Fibroblast of pulmonary artery (primary cell): ENCODE results near the gene NDUFAB1.
A peak's percentile ranks its signal among the peaks of the same experiment; 100 is the strongest.
"Not testable (repeated sequence)": the region's sequence is repeated elsewhere in the genome, so short reads cannot be mapped to it uniquely, and the experiment has no call there.

ENCODE experiments used
- DNase-seq: peaks from one replicate; pipeline ENCODE4 v3.0.0-alpha.2; 2010; ENCODE audit warnings: low read depth
- H3K4me3 ChIP-seq: replicated peaks from 2 replicates; pipeline ENCODE4 v1.5.1; 2011; ENCODE audit warnings: low read depth, mild to moderate bottlenecking, control low read depth, low read length, moderate library complexity
- TF ChIP-seq, protein P1 (sequence below): IDR thresholded peaks from 2 replicates; pipeline ENCODE4 v1.5.1; 2011; ENCODE audit warnings: mild to moderate bottlenecking, control low read depth, low read length, inconsistent platforms; ENCODE audit errors: missing control alignments

Gene NDUFAB1

DNA sequence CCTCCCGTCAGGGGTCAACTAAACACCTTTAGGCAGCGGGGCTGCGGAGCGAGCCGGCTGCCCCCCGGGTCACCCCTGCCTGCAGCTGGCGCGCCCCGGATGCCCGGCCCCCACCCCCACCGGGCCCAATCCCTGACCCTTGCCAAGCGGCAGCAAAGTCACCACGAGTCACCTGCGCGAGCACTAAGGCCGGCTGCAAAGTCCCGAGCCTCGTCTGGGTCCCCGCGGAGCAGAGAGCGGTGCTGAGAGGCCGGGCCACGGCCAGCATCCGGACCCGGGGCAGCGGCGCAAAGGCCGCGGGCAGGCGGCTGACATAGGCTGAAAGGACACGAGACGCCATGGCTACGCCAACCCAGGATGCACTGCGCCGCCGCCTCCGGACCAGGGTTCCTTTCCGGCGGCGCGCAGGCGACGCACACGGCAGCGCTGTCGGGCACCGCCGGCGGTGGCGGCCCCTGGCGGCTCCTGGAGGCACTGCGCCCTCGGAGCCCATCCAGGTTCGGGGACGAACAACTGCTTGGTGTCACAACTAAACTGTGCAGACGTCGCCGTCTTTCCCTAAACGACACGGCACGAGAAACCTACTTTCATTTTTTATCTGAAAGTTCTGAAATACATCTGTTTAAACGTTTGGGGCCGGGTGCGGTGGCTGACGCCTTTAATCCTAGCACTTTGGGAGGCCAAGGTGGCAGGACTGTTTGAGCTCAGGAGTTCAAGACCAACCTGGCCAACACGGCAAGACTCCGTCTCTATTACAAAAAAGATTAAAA lies at the start of gene NDUFAB1:
TSS of gene NDUFAB1 (minus strand) at position 366 of the 770 bp plus-strand sequence. CDS start at position 340, 26 bp downstream.
- peak; percentile 85 for DNase-seq
- TF ChIP-seq, protein P1, sequence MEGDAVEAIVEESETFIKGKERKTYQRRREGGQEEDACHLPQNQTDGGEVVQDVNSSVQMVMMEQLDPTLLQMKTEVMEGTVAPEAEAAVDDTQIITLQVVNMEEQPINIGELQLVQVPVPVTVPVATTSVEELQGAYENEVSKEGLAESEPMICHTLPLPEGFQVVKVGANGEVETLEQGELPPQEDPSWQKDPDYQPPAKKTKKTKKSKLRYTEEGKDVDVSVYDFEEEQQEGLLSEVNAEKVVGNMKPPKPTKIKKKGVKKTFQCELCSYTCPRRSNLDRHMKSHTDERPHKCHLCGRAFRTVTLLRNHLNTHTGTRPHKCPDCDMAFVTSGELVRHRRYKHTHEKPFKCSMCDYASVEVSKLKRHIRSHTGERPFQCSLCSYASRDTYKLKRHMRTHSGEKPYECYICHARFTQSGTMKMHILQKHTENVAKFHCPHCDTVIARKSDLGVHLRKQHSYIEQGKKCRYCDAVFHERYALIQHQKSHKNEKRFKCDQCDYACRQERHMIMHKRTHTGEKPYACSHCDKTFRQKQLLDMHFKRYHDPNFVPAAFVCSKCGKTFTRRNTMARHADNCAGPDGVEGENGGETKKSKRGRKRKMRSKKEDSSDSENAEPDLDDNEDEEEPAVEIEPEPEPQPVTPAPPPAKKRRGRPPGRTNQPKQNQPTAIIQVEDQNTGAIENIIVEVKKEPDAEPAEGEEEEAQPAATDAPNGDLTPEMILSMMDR, result peak; percentile 51
- peak within 1 kb of the TSS; percentile 96 for H3K4me3 ChIP-seq

DNA sequence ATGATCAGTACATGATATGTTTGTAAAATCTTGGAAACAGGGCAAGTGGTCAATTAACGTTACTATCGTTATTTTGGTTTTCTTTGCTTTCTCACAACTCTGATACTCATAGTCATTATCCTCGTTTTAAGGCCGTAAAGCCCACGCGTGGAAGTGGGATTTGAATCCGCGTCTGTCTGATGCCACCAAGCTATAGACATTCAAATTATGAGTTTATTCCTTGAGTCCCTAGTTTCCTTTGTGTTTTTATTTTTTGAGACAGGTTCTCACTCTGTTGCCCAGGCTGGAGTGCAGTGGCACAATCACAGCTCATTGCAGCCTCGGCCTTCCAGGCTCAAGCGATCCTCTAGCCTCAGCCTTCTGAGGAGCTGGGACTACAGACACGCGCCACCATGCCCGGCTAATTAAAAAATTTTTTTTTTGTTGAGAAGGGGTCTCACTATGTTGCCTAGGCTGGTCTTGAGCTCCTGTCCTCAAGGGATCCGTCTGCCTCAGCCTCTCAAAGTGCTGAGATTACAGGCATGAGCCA lies 46.2 kb upstream of the NDUFAB1 start:
- no peak for DNase-seq
- TF ChIP-seq, protein P1, result no peak
- peak overlapping the region; percentile 88 for H3K4me3 ChIP-seq

DNA sequence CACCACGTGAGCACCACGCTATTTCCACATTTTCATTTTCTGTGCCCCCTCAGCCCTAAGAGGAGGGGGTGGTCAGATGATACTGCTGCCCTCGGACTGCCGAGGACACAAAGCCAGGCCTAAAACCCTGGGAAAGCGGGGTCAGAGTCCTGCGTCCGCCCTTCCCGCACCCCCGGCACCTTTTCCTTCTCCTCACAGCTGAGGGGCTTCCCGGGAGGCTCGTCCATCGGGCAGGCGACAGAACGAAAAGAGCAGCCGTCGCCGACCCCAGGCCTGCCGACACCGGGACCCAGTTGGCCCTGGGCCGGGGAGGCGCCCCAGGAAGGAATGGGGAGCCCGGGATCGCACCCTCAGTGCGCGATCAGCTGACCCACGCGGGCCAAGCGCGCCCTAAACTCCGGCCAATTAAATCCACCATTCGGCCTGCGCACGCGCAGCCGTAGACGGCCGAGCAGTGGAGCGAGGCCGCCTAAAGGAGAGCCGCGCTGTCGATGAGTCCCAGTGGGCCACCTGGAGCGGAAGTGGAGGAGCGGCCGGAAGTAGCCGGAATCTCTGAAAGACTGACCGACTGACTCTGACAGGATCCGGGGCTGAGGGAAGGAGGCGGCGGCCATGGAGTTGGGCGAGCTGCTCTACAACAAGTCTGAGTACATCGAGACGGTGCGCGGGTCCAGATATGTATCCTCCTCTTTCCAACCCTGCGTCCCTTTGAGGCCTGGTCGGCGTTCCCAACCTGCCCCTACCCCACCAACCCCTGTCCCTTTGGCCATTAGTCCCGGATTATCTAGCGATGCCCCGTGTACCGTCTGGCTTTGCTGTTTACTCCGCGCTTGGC lies 45.0 kb upstream of the NDUFAB1 start, which contains the start of the genes DCTN5 and PALB2:
TSS of gene DCTN5 (plus strand) at position 536 of the 835 bp plus-strand sequence. CDS start at position 613, 77 bp downstream.
TSS of gene PALB2 (minus strand) at position 380 of the 835 bp plus-strand sequence. CDS start at position 227, 153 bp downstream.
- H3K4me3 ChIP-seq, result peak within 1 kb of the TSS; percentile 88
- TF ChIP-seq, protein P1, result no peak
- DNase-seq, result peak; percentile 94

DNA sequence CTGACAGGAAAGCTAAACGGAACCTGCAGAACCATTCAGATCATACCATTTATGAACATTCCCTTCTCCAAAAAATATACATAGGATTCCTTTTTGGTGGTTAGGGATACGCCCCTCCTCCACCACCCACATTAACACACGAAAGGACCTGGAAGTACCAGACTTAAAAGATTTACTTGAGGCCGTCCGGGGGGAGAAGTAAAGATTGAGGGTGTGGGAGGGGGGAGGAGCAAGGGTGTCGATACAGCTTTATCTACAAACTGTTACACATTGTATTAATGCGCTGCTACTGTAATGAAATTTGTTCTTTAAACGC lies 44.5 kb upstream of the NDUFAB1 start:
- no peak for DNase-seq
- peak overlapping the region; percentile 88 for H3K4me3 ChIP-seq
- TF ChIP-seq, protein P1, result no peak

DNA sequence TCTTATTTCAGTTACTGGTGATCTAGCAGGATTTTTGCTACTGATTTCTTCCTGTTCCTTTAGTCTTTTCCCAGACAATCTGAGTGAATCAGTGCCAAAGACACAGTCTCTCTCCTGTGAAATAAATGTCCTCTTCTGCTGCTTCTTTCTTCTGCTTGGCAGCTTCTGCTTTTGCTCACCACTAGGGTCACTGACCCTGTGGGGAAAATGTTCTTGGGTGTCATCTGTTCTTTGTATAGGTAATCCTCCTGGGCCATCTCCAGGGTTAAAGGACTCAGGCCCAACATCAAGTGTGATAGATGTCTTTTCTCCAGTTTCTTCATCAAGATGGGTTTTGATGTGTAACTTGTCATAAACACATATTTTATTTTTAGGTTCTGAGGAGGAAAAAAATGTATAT lies 39.8 kb upstream of the NDUFAB1 start:
- TF ChIP-seq, protein P1, result no peak
- no peak for DNase-seq
- H3K4me3 ChIP-seq, result no peak overlapping the region

DNA sequence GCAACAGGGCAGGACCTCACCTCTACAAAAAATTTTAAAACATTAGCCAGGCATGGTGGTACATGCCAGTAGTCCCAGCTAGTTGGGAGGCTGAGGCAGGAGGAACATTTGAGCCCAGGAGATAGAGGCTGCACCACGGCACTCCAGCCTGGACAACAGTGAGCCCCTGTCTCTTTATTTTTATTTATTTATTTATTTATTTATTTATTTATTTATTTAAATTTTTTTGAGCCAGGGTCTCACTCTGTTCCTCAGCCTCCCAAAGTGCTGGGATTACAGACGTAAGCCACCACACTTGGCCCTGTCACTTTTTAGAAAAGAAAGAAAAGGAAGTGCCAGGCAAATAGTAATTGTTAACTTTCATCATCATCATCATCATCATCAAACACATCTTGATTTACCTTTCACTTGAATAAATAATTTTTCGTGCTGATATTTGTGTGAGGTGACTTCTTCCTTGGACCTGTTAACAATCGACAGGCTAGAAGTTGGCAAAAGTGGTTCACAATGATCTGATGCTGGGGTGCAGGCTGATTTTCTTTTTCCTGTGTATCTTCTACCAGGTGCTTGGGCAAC lies 38.4 kb upstream of the NDUFAB1 start:
- H3K4me3 ChIP-seq, result no peak overlapping the region
- no peak for DNase-seq
- TF ChIP-seq, protein P1, result no peak

DNA sequence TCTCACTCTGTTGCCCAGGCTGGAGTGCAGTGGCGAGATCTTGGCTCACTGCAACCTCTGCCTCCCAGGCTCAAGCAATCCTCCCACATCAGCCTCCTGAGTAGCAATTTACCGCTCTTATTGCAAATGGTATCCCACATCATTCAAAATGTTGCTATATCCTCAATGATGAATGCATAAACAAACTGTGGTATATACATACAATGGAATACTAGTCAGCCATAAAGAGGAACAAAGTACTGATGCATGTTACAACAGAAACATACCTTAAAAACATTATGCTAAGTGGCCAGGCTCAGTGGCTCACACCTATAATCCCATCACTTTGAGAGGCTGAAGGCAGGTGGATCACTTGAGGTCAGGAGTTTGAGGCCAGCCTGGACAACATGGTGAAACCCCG lies 35.8 kb upstream of the NDUFAB1 start:
- DNase-seq, H3K4me3 ChIP-seq: not testable (repeated sequence)
